DLD1 (cell line): ENCODE results near the gene MRPS34.

Source experiments
- in situ Hi-C: cut with HindIII; loops from 2 replicates; pipeline ENCODE4 v1.10.0; 2017; ENCODE audit warnings: low sequenced_read_pairs

Gene MRPS34

GRCh38 chr16:1794908-1795666 lies 22.2 kb upstream of the MRPS34 start:
- in situ Hi-C loops: no loop called here

GRCh38 chr16:1794221-1794871 lies 21.4 kb upstream of the MRPS34 start:
- in situ Hi-C loops: no loop called here

GRCh38 chr16:1793578-1794220 lies 20.8 kb upstream of the MRPS34 start, which contains the start of gene IGFALS:
Gene IGFALS (minus strand): TSS chr16:1793705. CDS start chr16:1793652, 53 bp downstream.
- in situ Hi-C loops: no loop called here

GRCh38 chr16:1792836-1793577 lies 20.1 kb upstream of the MRPS34 start:
- in situ Hi-C loops: no loop called here

GRCh38 chr16:1791943-1792812 lies 19.2 kb upstream of the MRPS34 start:
- in situ Hi-C loops: no loop called here

- in situ Hi-C loops: no loop called here
Observed at GRCh38 chr16:1791256-1791942, 18.5 kb upstream of the MRPS34 start.

GRCh38 chr16:1790611-1791255 lies 17.8 kb upstream of the MRPS34 start:
- in situ Hi-C loops: no loop called here

- in situ Hi-C loops: no loop called here
Observed at GRCh38 chr16:1790261-1790610, 17.3 kb upstream of the MRPS34 start.

GRCh38 chr16:1789643-1790045 lies 16.7 kb upstream of the MRPS34 start:
- in situ Hi-C loops: no loop called here

- in situ Hi-C loops: no loop called here
Observed at GRCh38 chr16:1788708-1789100, 15.8 kb upstream of the MRPS34 start.

GRCh38 chr16:1788095-1788707 lies 15.3 kb upstream of the MRPS34 start:
- in situ Hi-C loops: no loop called here

GRCh38 chr16:1787322-1788094 lies 14.6 kb upstream of the MRPS34 start:
- in situ Hi-C loops: no loop called here

- in situ Hi-C loops: no loop called here
Observed at GRCh38 chr16:1787056-1787321, 14.1 kb upstream of the MRPS34 start.

GRCh38 chr16:1786242-1787055 lies 13.5 kb upstream of the MRPS34 start:
- in situ Hi-C loops: no loop called here

GRCh38 chr16:1785846-1786170 lies 12.9 kb upstream of the MRPS34 start:
- in situ Hi-C loops: no loop called here

GRCh38 chr16:1784977-1785845 lies 12.3 kb upstream of the MRPS34 start:
- in situ Hi-C loops: no loop called here
